K562 (cell line): ENCODE measurements around the gene C9orf50. TPM values are rescaled to one million over a fixed set of nuclear protein-coding genes. Genes with fewer than 3 reads are reported as not detected.

Experiments
- BHLHE40 ChIP-seq: IDR thresholded peaks from 2 replicates; pipeline ENCODE4 v1.6.1; 2011; ENCODE audit warnings: low read length, improper control_type of control experiment
- CBFB ChIP-seq: sonication (generic); formaldehyde crosslinking; IDR thresholded peaks from 2 replicates; pipeline ENCODE4 v1.4.0; 2020; ENCODE audit warnings: mild to moderate bottlenecking, missing genetic modification reagents
- CTBP1 ChIP-seq: fragments of 450-650 bp; IDR thresholded peaks from 2 replicates; pipeline ENCODE4 v1.6.1; 2016; ENCODE audit warnings: borderline replicate concordance
- ETV6 ChIP-seq, 3 experiments: fragments of 150-350 bp in 1 of 3; sonication (generic) in 1 of 3; formaldehyde crosslinking in 1 of 3; IDR thresholded peaks; 2 replicates each; pipeline versions ENCODE4 v1.6.1 to v1.8.0; 2014 to 2022; ENCODE audit warnings: borderline replicate concordance in 2 of 3, low read depth in 2 of 3, antibody characterized with exemption in 1 of 3, low read length in 1 of 3, mild to moderate bottlenecking in 1 of 3, missing genetic modification reagents in 1 of 3
- GTF2E2 ChIP-seq: fragments of 200-800 bp; sonication (Bioruptor generic); IDR thresholded peaks from 2 replicates; pipeline ENCODE4 v1.6.1; 2016; ENCODE audit warnings: missing genetic modification characterization, missing compliant biosample characterization
- HSF4 ChIP-seq: fragments of 250-450 bp; sonication (Bioruptor Pico); IDR thresholded peaks from 2 replicates; pipeline ENCODE4 v2.1.2; 2022; ENCODE audit warnings: mild to moderate bottlenecking, moderate library complexity, borderline replicate concordance
- MAFF ChIP-seq: IDR thresholded peaks from 2 replicates; pipeline ENCODE4 v1.6.1; 2012; ENCODE audit warnings: low read length, improper control_type of control experiment
- MXI1 ChIP-seq: IDR thresholded peaks from 2 replicates; pipeline ENCODE4 v1.6.1; 2011; ENCODE audit warnings: low read depth, mild to moderate bottlenecking, improper control_type of control experiment, low read length
- SRF ChIP-seq, 2 experiments: fragments of 250-450, 450-650 bp in 1 of 2; sonication (Bioruptor Pico) in 1 of 2; sonication (generic) in 1 of 2; formaldehyde crosslinking; IDR thresholded peaks; 2 replicates each; pipeline versions ENCODE4 v1.5.0 to v1.5.1; 2020 to 2022; ENCODE audit warnings: mild to moderate bottlenecking in 1 of 2, missing genetic modification reagents in 1 of 2
- THRAP3 ChIP-seq: fragments of 450-650 bp; IDR thresholded peaks from 2 replicates; pipeline ENCODE4 v1.6.1; 2016; ENCODE audit warnings: mild to moderate bottlenecking, inconsistent platforms, borderline replicate concordance
- YY1 ChIP-seq, 3 experiments: IDR thresholded peaks; 2 replicates each; pipeline ENCODE4 v1.6.1; 2011; ENCODE audit warnings: low read length in 2 of 3, mild to moderate bottlenecking in 2 of 3, moderate library complexity in 2 of 3, borderline replicate concordance in 1 of 3, control low read depth in 1 of 3, low read depth in 1 of 3; ENCODE audit not compliant: insufficient read depth in 3 of 3, insufficient replicate concordance in 2 of 3, control insufficient read depth in 1 of 3, insufficient read length in 1 of 3; ENCODE audit errors: extremely low read depth in 1 of 3
- ZBTB17 ChIP-seq: fragments of 450-650 bp; formaldehyde crosslinking; IDR thresholded peaks from 2 replicates; pipeline ENCODE4 v1.4.0; 2020; ENCODE audit warnings: mild to moderate bottlenecking
- ZNF780A ChIP-seq: fragments of 250-450 bp; sonication (Bioruptor Pico); IDR thresholded peaks from 2 replicates; pipeline ENCODE4 v1.5.0; 2021; ENCODE audit warnings: mild to moderate bottlenecking
- polyA plus RNA-seq, 8 experiments: library from polyadenylated mRNA; depleted of rRNA in 4 of 8; stranded (reverse) in 5 of 8; unstranded in 3 of 8; fragments of >200 nt; fragmentation: Nextera tagmentation in 2 of 8; fragmentation: Illumina TruSeq in 1 of 8; extraction: Ambion mirVana in 2 of 8; extraction: Trizol in 1 of 8; gene quantifications; 2 replicates each; pipeline versions ENCODE4 v1.2.1 to v1.2.3, GENCODE V29; 2011 to 2014; ENCODE audit warnings: inconsistent platforms in 1 of 8, missing spikeins in 1 of 8
- total RNA-seq, 7 experiments: library from RNA; depleted of rRNA in 6 of 7; stranded (reverse); fragments of >200 nt in 6 of 7; fragmentation: Illumina TruSeq in 2 of 7; extraction: Trizol in 2 of 7; gene quantifications; 2 replicates each; pipeline versions ENCODE4 v1.2.1 to v1.2.3, GENCODE V29; 2011 to 2021; ENCODE audit warnings: low replicate concordance in 1 of 7
- TF ChIP-seq, protein P1 (sequence below): IDR thresholded peaks from 3 replicates; pipeline ENCODE4 v1.6.1; 2011; ENCODE audit warnings: borderline replicate concordance, mild to moderate bottlenecking; ENCODE audit not compliant: insufficient read length, insufficient read depth
- TF ChIP-seq, protein P2 (sequence below): fragments of 450-650 bp; formaldehyde crosslinking; IDR thresholded peaks from 2 replicates; pipeline ENCODE4 v1.4.0; 2020; ENCODE audit warnings: mild to moderate bottlenecking, moderate library complexity
- TF ChIP-seq, protein P3 (sequence below): sonication (generic); formaldehyde crosslinking; IDR thresholded peaks from 2 replicates; pipeline ENCODE4 v1.8.0; 2022; ENCODE audit warnings: missing genetic modification reagents, mild to moderate bottlenecking, borderline replicate concordance

C9orf50 gene
- total and polyA plus RNA-seq, 9 of the 15 experiments (the other 6 are each of a cell fraction or from before 2014, with no cell fraction given), result not detected

DNA sequence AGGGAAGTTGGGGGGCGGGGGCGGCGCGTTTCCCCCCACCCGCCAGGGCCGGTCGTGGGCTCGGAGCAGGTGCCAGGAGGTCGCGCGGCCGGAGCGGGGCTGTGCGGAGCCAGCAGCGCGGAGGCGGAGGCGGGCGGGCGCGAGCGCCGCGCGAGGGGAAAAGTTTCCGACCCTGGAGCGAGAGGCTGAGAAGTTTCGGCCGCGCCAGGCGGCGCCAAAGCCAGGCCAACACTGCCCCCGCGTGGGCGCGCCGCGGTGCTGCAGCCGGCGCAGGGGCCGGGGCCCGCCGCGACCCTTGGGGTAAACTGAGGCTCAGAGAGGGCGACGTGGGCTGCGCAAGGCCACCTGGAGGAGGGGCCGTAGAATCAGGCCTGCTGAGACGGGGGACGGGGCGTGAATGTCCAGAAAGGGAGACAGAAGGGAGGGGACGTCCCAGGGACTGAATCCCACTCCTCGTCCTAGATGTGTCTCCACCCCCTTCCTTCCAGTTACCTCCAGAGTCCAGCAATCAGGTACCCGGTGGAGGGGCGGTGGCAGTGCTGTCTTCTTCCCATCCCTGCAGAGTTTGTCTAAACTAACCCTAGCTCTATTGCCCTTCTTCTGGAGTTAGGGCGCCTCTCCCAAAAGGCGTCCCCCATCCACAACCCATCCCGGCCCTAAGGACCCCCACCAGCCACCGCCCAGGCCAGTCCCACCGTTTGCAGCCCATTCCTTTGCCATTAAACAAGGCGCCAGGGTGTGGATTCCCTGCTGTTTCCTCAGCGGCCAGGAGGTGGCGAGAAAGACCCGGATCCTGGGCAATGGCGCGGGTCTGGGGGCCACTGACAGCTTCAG, 10.2 kb downstream of the C9orf50 start (continued):
- peak; percentile 24 to 87 (median 71) for TF ChIP-seq YY1 (IDR thresholded peaks at IDR 0.05; ENCODE audit: borderline replicate concordance in 1 of 3, control insufficient read depth in 1 of 3, extremely low read depth in 1 of 3, insufficient read depth in 3 of 3, insufficient read length in 1 of 3, insufficient replicate concordance in 2 of 3, low read depth in 1 of 3, low read length in 2 of 3)
- TF ChIP-seq BHLHE40, result 0 out of 2 replicates have a peak, but pooled peaks have one; percentile 17
- TF ChIP-seq ETV6 (IDR thresholded peaks at IDR 0.05; ENCODE audit: borderline replicate concordance in 1 of 2, low read depth in 2 of 2, low read length in 1 of 2), result no peak
- no peak for TF ChIP-seq ETV6 (CRISPR knock-in tag; IDR thresholded peaks at IDR 0.05; ENCODE audit: borderline replicate concordance)
- TF ChIP-seq THRAP3, result no peak
- TF ChIP-seq, protein P1, sequence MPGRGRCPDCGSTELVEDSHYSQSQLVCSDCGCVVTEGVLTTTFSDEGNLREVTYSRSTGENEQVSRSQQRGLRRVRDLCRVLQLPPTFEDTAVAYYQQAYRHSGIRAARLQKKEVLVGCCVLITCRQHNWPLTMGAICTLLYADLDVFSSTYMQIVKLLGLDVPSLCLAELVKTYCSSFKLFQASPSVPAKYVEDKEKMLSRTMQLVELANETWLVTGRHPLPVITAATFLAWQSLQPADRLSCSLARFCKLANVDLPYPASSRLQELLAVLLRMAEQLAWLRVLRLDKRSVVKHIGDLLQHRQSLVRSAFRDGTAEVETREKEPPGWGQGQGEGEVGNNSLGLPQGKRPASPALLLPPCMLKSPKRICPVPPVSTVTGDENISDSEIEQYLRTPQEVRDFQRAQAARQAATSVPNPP, result no peak
- 0 out of 2 replicates have a peak, but pooled peaks have one; percentile 57 for TF ChIP-seq CBFB (CRISPR knock-in tag)
- no peak for TF ChIP-seq MXI1
- TF ChIP-seq GTF2E2 (tag), result no peak
- TF ChIP-seq, protein P2, sequence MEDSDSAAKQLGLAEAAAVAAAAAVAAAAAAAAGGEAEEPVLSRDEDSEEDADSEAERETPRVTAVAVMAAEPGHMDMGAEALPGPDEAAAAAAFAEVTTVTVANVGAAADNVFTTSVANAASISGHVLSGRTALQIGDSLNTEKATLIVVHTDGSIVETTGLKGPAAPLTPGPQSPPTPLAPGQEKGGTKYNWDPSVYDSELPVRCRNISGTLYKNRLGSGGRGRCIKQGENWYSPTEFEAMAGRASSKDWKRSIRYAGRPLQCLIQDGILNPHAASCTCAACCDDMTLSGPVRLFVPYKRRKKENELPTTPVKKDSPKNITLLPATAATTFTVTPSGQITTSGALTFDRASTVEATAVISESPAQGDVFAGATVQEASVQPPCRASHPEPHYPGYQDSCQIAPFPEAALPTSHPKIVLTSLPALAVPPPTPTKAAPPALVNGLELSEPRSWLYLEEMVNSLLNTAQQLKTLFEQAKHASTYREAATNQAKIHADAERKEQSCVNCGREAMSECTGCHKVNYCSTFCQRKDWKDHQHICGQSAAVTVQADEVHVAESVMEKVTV (CRISPR knock-in tag), result peak; percentile 94
- TF ChIP-seq, protein P3, sequence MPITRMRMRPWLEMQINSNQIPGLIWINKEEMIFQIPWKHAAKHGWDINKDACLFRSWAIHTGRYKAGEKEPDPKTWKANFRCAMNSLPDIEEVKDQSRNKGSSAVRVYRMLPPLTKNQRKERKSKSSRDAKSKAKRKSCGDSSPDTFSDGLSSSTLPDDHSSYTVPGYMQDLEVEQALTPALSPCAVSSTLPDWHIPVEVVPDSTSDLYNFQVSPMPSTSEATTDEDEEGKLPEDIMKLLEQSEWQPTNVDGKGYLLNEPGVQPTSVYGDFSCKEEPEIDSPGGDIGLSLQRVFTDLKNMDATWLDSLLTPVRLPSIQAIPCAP (CRISPR knock-in tag), result no peak
- TF ChIP-seq HSF4 (CRISPR knock-in tag), result no peak
- peak; percentile 86 for TF ChIP-seq CTBP1
- TF ChIP-seq MAFF, result no peak
- no peak for TF ChIP-seq ZBTB17 (CRISPR knock-in tag)
- no peak for TF ChIP-seq ZNF780A (CRISPR knock-in tag)
- TF ChIP-seq SRF (CRISPR knock-in tag; IDR thresholded peaks at IDR 0.05), result no peak
